Stimulated activated CD4-positive, alpha-beta T cell treated with anti-CD3 and anti-CD28 coated beads, Interleukin-12 subunit alpha, Interleukin-12 subunit beta, amount 100 ng/mL, for 24 hours (primary cell): ENCODE results near the gene MSI2.

Experiments
- DNase-seq, 2 experiments: peaks; one replicate each; pipeline ENCODE4 v3.0.0-alpha.2; 2020; ENCODE audit warnings: low read depth in 2 of 2

MSI2 gene

GRCh38 chr17:57505841-57506773 is 249.8 kb downstream of the MSI2 start:
- no peak for DNase-seq

- no peak for DNase-seq
Measured at GRCh38 chr17:57506774-57507127, 250.4 kb downstream of the MSI2 start.

- DNase-seq = no peak
Measured at GRCh38 chr17:57507828-57508227, 251.5 kb downstream of the MSI2 start.

GRCh38 chr17:57508671-57509070 is 252.3 kb downstream of the MSI2 start:
- DNase-seq = no peak

- DNase-seq = no peak
Measured at GRCh38 chr17:57511475-57512123, 255.3 kb downstream of the MSI2 start.

GRCh38 chr17:57512258-57512657 is 255.9 kb downstream of the MSI2 start:
- no peak for DNase-seq

- no peak for DNase-seq
Measured at GRCh38 chr17:57512691-57513090, 256.4 kb downstream of the MSI2 start.

GRCh38 chr17:57513569-57513968 is 257.2 kb downstream of the MSI2 start:
- DNase-seq = no peak

- no peak for DNase-seq
Measured at GRCh38 chr17:57514614-57515013, 258.3 kb downstream of the MSI2 start.

- no peak for DNase-seq
Measured at GRCh38 chr17:57515662-57516211, 259.4 kb downstream of the MSI2 start.

GRCh38 chr17:57516290-57517230 is 260.2 kb downstream of the MSI2 start:
- no peak for DNase-seq

- DNase-seq = no peak
Measured at GRCh38 chr17:57517273-57517631, 260.9 kb downstream of the MSI2 start.

GRCh38 chr17:57517632-57518456 is 261.5 kb downstream of the MSI2 start:
- DNase-seq = no peak

- DNase-seq = no peak
Measured at GRCh38 chr17:57518587-57519581, 262.6 kb downstream of the MSI2 start.

GRCh38 chr17:57519800-57520199 is 263.5 kb downstream of the MSI2 start:
- no peak for DNase-seq

GRCh38 chr17:57521606-57522005 is 265.3 kb downstream of the MSI2 start:
- no peak for DNase-seq

- no peak for DNase-seq
Measured at GRCh38 chr17:57522042-57523005, 266.0 kb downstream of the MSI2 start.

GRCh38 chr17:57523926-57524632 is 267.8 kb downstream of the MSI2 start:
- DNase-seq = no peak
